HCT116 (cell line): ENCODE measurements around the gene TULP4. TPM values are rescaled to one million over a fixed set of nuclear protein-coding genes. Genes with fewer than 3 reads are reported as not detected.

ENCODE experiments used
- ATAC-seq: fragments of 200-7000 bp; cut with Tn5 transposase; 2 replicates; pipeline ENCODE4 v1.9.1; 2020; ENCODE audit warnings: mild to moderate bottlenecking, moderate library complexity
- BruUV-seq: library from RNA; stranded (reverse); fragments of 400-500 nt; replicated peaks from 2 replicates; lab custom pipeline; 2021; lab: Mats Ljungman, UMichigan
- CTCF ChIA-PET: fragments of 300-600 bp; sonication (Branson Sonifier 250); formaldehyde crosslinking; loops from one replicate; lab custom pipeline; 2021; ENCODE audit warnings: antibody characterized with exemption; lab: Charles Lee
- POLR2A ChIA-PET: fragments of 300-600, 350-600 bp; sonication (Branson Sonifier 250); formaldehyde crosslinking; loops from one replicate; lab custom pipeline; 2021; ENCODE audit warnings: antibody characterized with exemption; lab: Charles Lee
- RAD21 ChIA-PET, 2 experiments: fragments of 300-600 bp; sonication (Branson Sonifier 250); formaldehyde crosslinking; loops; one replicate each; lab custom pipeline; 2023; ENCODE audit warnings: low total read pairs in 2 of 2; ENCODE audit not compliant: uncharacterized antibody in 2 of 2, unreplicated experiment in 2 of 2, low non-redundant PET in 1 of 2; lab: Charles Lee
- DNase-seq: peaks from one replicate; pipeline ENCODE4 v3.0.0-alpha.2; 2010; ENCODE audit warnings: low read depth, low spot score
- H2AFZ ChIP-seq: fragments of 200-600 bp; shearing (Covaris generic), sonication (generic); 2 replicates; pipeline ENCODE4 v1.6.1; 2017; ENCODE audit warnings: low read depth, mixed run types, mixed read lengths, antibody characterized with exemption, low read length; ENCODE audit not compliant: poor library complexity, severe bottlenecking
- H3K27ac ChIP-seq: 2 replicates; pipeline ENCODE4 v1.5.1; 2012; ENCODE audit warnings: low read depth, low read length
- H3K27me3 ChIP-seq: fragments of 200-600 bp; sonication (generic); 2 replicates; pipeline ENCODE4 v1.6.1; 2016; ENCODE audit warnings: mixed run types, low read length, mixed read lengths; ENCODE audit not compliant: insufficient read depth
- H3K36me3 ChIP-seq, 2 experiments: fragments of 200-500 bp in 1 of 2; fragments of 200-600 bp in 1 of 2; sonication (Bioruptor generic) in 1 of 2; sonication (generic) in 1 of 2; 2 replicates each; pipeline versions ENCODE4 v1.5.1 to v1.6.1; 2014 to 2016; ENCODE audit warnings: low read length in 2 of 2, inconsistent platforms in 1 of 2, mixed read lengths in 1 of 2, mixed run types in 1 of 2; ENCODE audit not compliant: insufficient read depth in 2 of 2, control insufficient read depth in 1 of 2
- H3K4me1 ChIP-seq, 2 experiments: fragments of 200-600 bp in 1 of 2; sonication (generic) in 1 of 2; 2 replicates each; pipeline versions ENCODE4 v1.5.1 to v1.6.1; 2012 to 2017; ENCODE audit warnings: low read length in 2 of 2, inconsistent platforms in 1 of 2, mild to moderate bottlenecking in 1 of 2, mixed read lengths in 1 of 2, mixed run types in 1 of 2, moderate library complexity in 1 of 2; ENCODE audit not compliant: insufficient read depth in 2 of 2, control insufficient read depth in 1 of 2
- H3K4me2 ChIP-seq: fragments of 200-600 bp; sonication (generic); 2 replicates; pipeline ENCODE4 v1.6.1; 2017; ENCODE audit warnings: mixed run types, low read length, mixed read lengths
- H3K4me3 ChIP-seq, 2 experiments: fragments of 200-600 bp in 1 of 2; sonication (generic) in 1 of 2; replicated peaks in 1 of 2; 2 replicates each; pipeline ENCODE4 v1.5.1; 2011 to 2016; ENCODE audit warnings: low read length in 2 of 2, control low read depth in 1 of 2, low read depth in 1 of 2, mild to moderate bottlenecking in 1 of 2, mixed read lengths in 1 of 2, mixed run types in 1 of 2
- H3K79me2 ChIP-seq: fragments of 200-600 bp; sonication (generic); 2 replicates; pipeline ENCODE4 v1.6.1; 2017; ENCODE audit warnings: mild to moderate bottlenecking, mixed run types, low read length, moderate library complexity, mixed read lengths; ENCODE audit not compliant: insufficient read depth
- H3K9ac ChIP-seq: fragments of 200-600 bp; sonication (generic); 2 replicates; pipeline ENCODE4 v1.6.1; 2016; ENCODE audit warnings: low read length, mixed read lengths
- H3K9me2 ChIP-seq: fragments of 200-600 bp; sonication (generic), shearing (Covaris generic); 2 replicates; pipeline ENCODE4 v1.6.1; 2017; ENCODE audit warnings: mixed run types, mild to moderate bottlenecking, moderate library complexity; ENCODE audit not compliant: insufficient read depth
- H3K9me3 ChIP-seq, 2 experiments: fragments of 200-500 bp in 1 of 2; fragments of 200-600 bp in 1 of 2; sonication (Bioruptor generic) in 1 of 2; sonication (generic) in 1 of 2; 2 replicates each; pipeline ENCODE4 v1.6.1; 2014 to 2017; ENCODE audit warnings: low read length in 2 of 2, mixed read lengths in 2 of 2, inconsistent platforms in 1 of 2, low read depth in 1 of 2, mild to moderate bottlenecking in 1 of 2, mixed run types in 1 of 2, moderate library complexity in 1 of 2; ENCODE audit not compliant: control insufficient read depth in 1 of 2, insufficient read depth in 1 of 2
- H4K20me1 ChIP-seq: fragments of 200-600 bp; sonication (generic), shearing (Covaris generic); 2 replicates; pipeline ENCODE4 v1.6.1; 2017; ENCODE audit warnings: mixed run types, mild to moderate bottlenecking, moderate library complexity; ENCODE audit not compliant: insufficient read depth
- CBX3 ChIP-seq: IDR thresholded peaks from 2 replicates; pipeline ENCODE4 v1.6.1; 2012; ENCODE audit warnings: low read depth
- CEBPB ChIP-seq: IDR thresholded peaks from 2 replicates; pipeline ENCODE4 v1.6.1; 2012; ENCODE audit warnings: low read depth
- EGR1 ChIP-seq: IDR thresholded peaks from 2 replicates; pipeline ENCODE4 v1.6.1; 2012; ENCODE audit warnings: low read depth
- ELF1 ChIP-seq: IDR thresholded peaks from 2 replicates; pipeline ENCODE4 v1.6.1; 2012; ENCODE audit warnings: low read depth, borderline replicate concordance
- MAX ChIP-seq: IDR thresholded peaks from 2 replicates; pipeline ENCODE4 v1.6.1; 2012
- POLR2AphosphoS5 ChIP-seq: IDR thresholded peaks from 2 replicates; pipeline ENCODE4 v1.6.1; 2011; ENCODE audit warnings: mild to moderate bottlenecking, low read depth, low read length, moderate library complexity
- SP1 ChIP-seq: IDR thresholded peaks from 2 replicates; pipeline ENCODE4 v1.6.1; 2012; ENCODE audit warnings: low read depth
- SRF ChIP-seq: IDR thresholded peaks from 2 replicates; pipeline ENCODE4 v1.6.1; 2012; ENCODE audit warnings: low read depth
- ZBTB33 ChIP-seq: IDR thresholded peaks from 2 replicates; pipeline ENCODE4 v1.6.1; 2011; ENCODE audit warnings: mild to moderate bottlenecking, low read length, moderate library complexity; ENCODE audit not compliant: insufficient replicate concordance; ENCODE audit errors: extremely low read depth
- intact Hi-C: fragments of 100-400 bp; cut with micrococcal nuclease; formaldehyde crosslinking; loops from 2 replicates; pipeline ENCODE4 v1.10.0; 2022
- total RNA-seq: library from RNA; stranded (reverse); gene quantifications from one replicate; pipeline ENCODE4 v1.2.1, GENCODE V29; 2021; ENCODE audit not compliant: unreplicated experiment

The TULP4 gene
- total RNA-seq, 1 experiment from 2014 or later, result 70.8 TPM

GRCh38 chr6:158388727-158389126, 76.5 kb downstream of the TULP4 start:
- Histone ChIP-seq H3K9me3 (0 out of 4 replicates have a peak, but pooled peaks cover 0 to 3% of the 10 kb centered on the region in 2 experiments), H2AFZ (no peak overlapping the region), H3K27ac (no peak overlapping the region), H3K9me2 (no peaks in the 10 kb centered on the region), H3K4me3 (no peak overlapping the region), H3K79me2 (peaks cover 11% of the 10 kb centered on the region; the same call in 1 of the 2 replicates), H3K36me3 (no peaks in the 10 kb centered on the region), H3K27me3 (no peaks in the 10 kb centered on the region), H3K4me2 (no peak overlapping the region), H3K4me1 (no peaks in the 10 kb centered on the region), H4K20me1 (0 out of 2 replicates have a peak, but pooled peaks cover 7% of the 10 kb centered on the region), H3K9ac (no peak overlapping the region)
- no TSS peak for BruUV-seq
- intact Hi-C loops, result loop anchor here (5.0 kb wide), 1 partner anchor 166 kb away; no protein-coding TSS in a partner anchor
- ChIA-PET RAD21 (no interaction called here), POLR2A (no interaction called here), CTCF (no interaction called here)
- ATAC-seq (no peak), DNase-seq (no peak)
- no peak for TF ChIP-seq ZBTB33
- TF ChIP-seq MAX, result no peak
- TF ChIP-seq SP1, result no peak
- TF ChIP-seq EGR1, result no peak
- TF ChIP-seq ELF1, result no peak
- TF ChIP-seq POLR2AphosphoS5, result no peak
- TF ChIP-seq CEBPB, result no peak
- TF ChIP-seq CBX3, result no peak
- no peak for TF ChIP-seq SRF
